ENCODE data around the gene IQCM.

GRCh38 chr4:149741186-149741831, 74.3 kb downstream of the IQCM start:
- no peak for TF ChIP-seq CTCF (IDR thresholded peaks at IDR 0.05)
- TF ChIP-seq POLR2A (IDR thresholded peaks at IDR 0.05) = no peak
